HG02943 (cell line): Measurements from ENCODE around the gene BMAL1.
"Not testable (repeated sequence)": the region's sequence is repeated elsewhere in the genome, so short reads cannot be mapped to it uniquely, and the experiment has no call there.

Experiments
- ATAC-seq: cut with Tn5 transposase; IDR thresholded peaks from one replicate; pipeline ENCODE4 v1.9.1; 2021; ENCODE audit warnings: mild to moderate bottlenecking, low read depth, moderate library complexity; ENCODE audit not compliant: unreplicated experiment

Gene BMAL1

GRCh38 chr11:13277768-13278608, at the start of gene BMAL1:
BMAL1 (plus strand) TSS chr11:13277790; CDS start chr11:13354309, 76,519 bp downstream.
- ATAC-seq: peak; percentile 26

GRCh38 chr11:13228572-13228971, 49.0 kb upstream of the BMAL1 start:
- no peak for ATAC-seq

GRCh38 chr11:13229136-13229535, 48.5 kb upstream of the BMAL1 start:
- ATAC-seq: no peak

GRCh38 chr11:13229711-13230318, 47.8 kb upstream of the BMAL1 start:
- ATAC-seq: no peak

GRCh38 chr11:13233173-13233745, 44.3 kb upstream of the BMAL1 start:
- no peak for ATAC-seq

GRCh38 chr11:13235895-13236294, 41.7 kb upstream of the BMAL1 start:
- no peak for ATAC-seq

GRCh38 chr11:13236626-13237025, 41.0 kb upstream of the BMAL1 start:
- ATAC-seq: no peak

- ATAC-seq: no peak
These were observed 39.8 kb upstream of the BMAL1 start for GRCh38 chr11:13237761-13238160.

GRCh38 chr11:13238879-13239514, 38.6 kb upstream of the BMAL1 start:
- ATAC-seq: no peak

- no peak for ATAC-seq
These were observed 35.0 kb upstream of the BMAL1 start for GRCh38 chr11:13242564-13242963.

GRCh38 chr11:13247606-13248296, 29.8 kb upstream of the BMAL1 start:
- ATAC-seq: no peak

GRCh38 chr11:13249177-13249576, 28.4 kb upstream of the BMAL1 start:
- no peak for ATAC-seq

- ATAC-seq: no peak
These were observed 27.6 kb upstream of the BMAL1 start for GRCh38 chr11:13249992-13250391.

- ATAC-seq: no peak
These were observed 25.6 kb upstream of the BMAL1 start for GRCh38 chr11:13251966-13252365.

GRCh38 chr11:13252438-13252837, 25.2 kb upstream of the BMAL1 start:
- ATAC-seq: no peak

- no peak for ATAC-seq
These were observed 21.4 kb upstream of the BMAL1 start for GRCh38 chr11:13256216-13256615.

GRCh38 chr11:13258061-13258460, 19.5 kb upstream of the BMAL1 start:
- not testable (repeated sequence) for ATAC-seq

GRCh38 chr11:13258855-13259254, 18.7 kb upstream of the BMAL1 start:
- ATAC-seq: no peak

- no peak for ATAC-seq
These were observed 18.2 kb upstream of the BMAL1 start for GRCh38 chr11:13259374-13259773.

GRCh38 chr11:13260201-13260962, 17.2 kb upstream of the BMAL1 start:
- no peak for ATAC-seq
